CD4-positive, alpha-beta T cell (primary cell): ENCODE measurements around the gene IQGAP1. TPM values are rescaled to one million over a fixed set of nuclear protein-coding genes. Genes with fewer than 3 reads are reported as not detected.
A peak's percentile ranks its signal among the peaks of the same experiment; 100 is the strongest.

Experiments
- ATAC-seq: fragments of 200-7000 bp; cut with Tn5 transposase; one replicate; pipeline ENCODE4 v1.10.0; 2022; ENCODE audit warnings: mild to moderate bottlenecking; ENCODE audit not compliant: poor library complexity
- CTCF ChIA-PET: fragments of 350-600 bp; sonication (Branson Sonifier 250); formaldehyde crosslinking; loops from one replicate; lab custom pipeline; 2021; ENCODE audit warnings: antibody characterized with exemption, inconsistent platforms; lab: Charles Lee
- POLR2A ChIA-PET: fragments of 350-600 bp; sonication (Branson Sonifier 250); formaldehyde crosslinking; loops from one replicate; lab custom pipeline; 2021; ENCODE audit warnings: antibody characterized with exemption, inconsistent platforms; lab: Charles Lee
- DNase-seq, 14 experiments: peaks; one replicate each; pipeline ENCODE4 v3.0.0-alpha.2; 2013 to 2020; ENCODE audit warnings: mixed read lengths in 2 of 14
- H3K27ac ChIP-seq, 2 donors: one replicate each; pipeline versions ENCODE4 v1.5.1 to v1.7.0; 2013; ENCODE audit warnings: low read length in 2 of 2, low read depth in 1 of 2, mild to moderate bottlenecking in 1 of 2
- H3K27me3 ChIP-seq, 2 experiments: 1 replicate in 1 of 2; 2 replicates in 1 of 2; pipeline versions ENCODE4 v1.6.1 to v1.7.0; 2013; ENCODE audit warnings: low read length in 2 of 2, control low read depth in 1 of 2, mild to moderate bottlenecking in 1 of 2, moderate library complexity in 1 of 2; ENCODE audit not compliant: insufficient read depth in 2 of 2, control insufficient read depth in 1 of 2
- H3K36me3 ChIP-seq: one replicate; pipeline ENCODE4 v1.6.1; 2013; ENCODE audit warnings: low read length, control low read depth; ENCODE audit not compliant: insufficient read depth
- H3K4me1 ChIP-seq: one replicate; pipeline ENCODE4 v1.6.1; 2013; ENCODE audit warnings: low read length, control low read depth; ENCODE audit not compliant: insufficient read depth
- H3K4me3 ChIP-seq: one replicate; pipeline ENCODE4 v1.5.1; 2013; ENCODE audit warnings: mild to moderate bottlenecking, low read length, moderate library complexity
- H3K9me3 ChIP-seq, 2 experiments: 1 replicate in 1 of 2; 2 replicates in 1 of 2; pipeline versions ENCODE4 v1.6.1 to v1.7.0; 2013; ENCODE audit warnings: low read length in 2 of 2, mild to moderate bottlenecking in 2 of 2, control low read depth in 1 of 2, moderate library complexity in 1 of 2; ENCODE audit not compliant: control insufficient read depth in 1 of 2, insufficient read depth in 1 of 2
- H3K27ac Mint-ChIP-seq: one replicate; pipeline ENCODE4 v1.8.0; 2020; ENCODE audit warnings: mixed read lengths
- H3K27me3 Mint-ChIP-seq: one replicate; pipeline ENCODE4 v1.8.0; 2021; ENCODE audit warnings: mixed read lengths
- H3K36me3 Mint-ChIP-seq: one replicate; pipeline ENCODE4 v1.8.0; 2021; ENCODE audit warnings: low read depth, mixed read lengths
- H3K4me1 Mint-ChIP-seq: one replicate; pipeline ENCODE4 v1.8.0; 2021; ENCODE audit warnings: low read depth, mixed read lengths
- H3K4me3 Mint-ChIP-seq: one replicate; pipeline ENCODE4 v1.8.0; 2020; ENCODE audit warnings: mild to moderate bottlenecking, mixed read lengths
- H3K9me3 Mint-ChIP-seq: one replicate; pipeline ENCODE4 v1.8.0; 2020; ENCODE audit warnings: mixed read lengths
- intact Hi-C, 2 experiments: fragments of 100-400 bp; cut with DNase I in 1 of 2; cut with micrococcal nuclease in 1 of 2; formaldehyde crosslinking; loops; one replicate each; pipeline versions ENCODE4 v1.15.1 to v1.9.0; 2023 to 2025; cut with DNase I, micrococcal nuclease
- total RNA-seq, 174 experiments: library from RNA in 2 of 174; stranded (reverse) in 2 of 174; gene quantifications; one replicate each; pipeline ENCODE4 v1.2.3 and lab custom pipeline; 2021 to 2026
- TF ChIP-seq, protein P1 (sequence below): fragments of 200-600 bp; IDR thresholded peaks from one replicate; pipeline ENCODE4 v1.8.0; 2022; ENCODE audit warnings: antibody characterized with exemption, mild to moderate bottlenecking

The IQGAP1 gene
- total RNA-seq, 2 experiments from 2014 or later: 76.8 to 78.7 TPM

DNA sequence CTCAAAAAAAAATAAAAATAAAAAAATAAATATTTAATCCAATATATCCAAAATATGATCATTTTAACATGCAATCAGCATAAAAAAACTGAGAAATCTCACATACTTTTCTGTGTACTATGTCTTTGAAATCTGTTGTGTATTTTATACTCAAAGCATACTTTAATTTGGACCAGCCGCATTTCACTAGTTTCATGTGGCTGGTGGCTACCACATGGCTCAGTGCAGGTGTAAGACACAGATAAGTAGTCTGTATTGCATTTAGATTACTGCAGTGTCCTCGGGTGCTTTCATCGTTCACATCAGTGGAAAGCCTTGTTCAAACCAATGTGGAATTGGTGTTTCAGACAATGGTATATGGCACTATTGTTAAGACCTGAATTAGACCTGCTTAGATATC, 152.7 kb downstream of the IQGAP1 start:
- H3K27ac ChIP-seq: peak overlapping the region in 1 of 2 donors; percentile 83
- POLR2A ChIA-PET: interaction anchor here (0.8 to 3.0 kb wide), 9 partner anchors 10 to 80 kb away, joined by 3 to 67 read pairs (median 10); partner anchors contain the start of gene CRTC3
- DNase-seq (no peak), ATAC-seq (no peak)
- H3K4me3 Mint-ChIP-seq: peak overlapping the region; percentile 65
- no peaks in the 10 kb centered on the region for H3K9me3 ChIP-seq
- peak overlapping the region; percentile 54 for H3K4me3 ChIP-seq
- H3K4me1 Mint-ChIP-seq: peaks cover 77% of the 10 kb centered on the region
- H3K9me3 Mint-ChIP-seq: no peaks in the 10 kb centered on the region
- H3K36me3 Mint-ChIP-seq: peaks cover 57% of the 10 kb centered on the region
- H3K4me1 ChIP-seq: peaks cover 30% of the 10 kb centered on the region
- H3K27ac Mint-ChIP-seq: peak overlapping the region; percentile 97
- intact Hi-C loops: no loop called here
- CTCF ChIA-PET: interaction anchor here (1.8 to 2.6 kb wide), 2 partner anchors 10 to 79 kb away, joined by 6 to 14 read pairs; partner anchors contain the start of gene CRTC3
- peaks cover 11% of the 10 kb centered on the region for H3K36me3 ChIP-seq
- TF ChIP-seq, protein P1, sequence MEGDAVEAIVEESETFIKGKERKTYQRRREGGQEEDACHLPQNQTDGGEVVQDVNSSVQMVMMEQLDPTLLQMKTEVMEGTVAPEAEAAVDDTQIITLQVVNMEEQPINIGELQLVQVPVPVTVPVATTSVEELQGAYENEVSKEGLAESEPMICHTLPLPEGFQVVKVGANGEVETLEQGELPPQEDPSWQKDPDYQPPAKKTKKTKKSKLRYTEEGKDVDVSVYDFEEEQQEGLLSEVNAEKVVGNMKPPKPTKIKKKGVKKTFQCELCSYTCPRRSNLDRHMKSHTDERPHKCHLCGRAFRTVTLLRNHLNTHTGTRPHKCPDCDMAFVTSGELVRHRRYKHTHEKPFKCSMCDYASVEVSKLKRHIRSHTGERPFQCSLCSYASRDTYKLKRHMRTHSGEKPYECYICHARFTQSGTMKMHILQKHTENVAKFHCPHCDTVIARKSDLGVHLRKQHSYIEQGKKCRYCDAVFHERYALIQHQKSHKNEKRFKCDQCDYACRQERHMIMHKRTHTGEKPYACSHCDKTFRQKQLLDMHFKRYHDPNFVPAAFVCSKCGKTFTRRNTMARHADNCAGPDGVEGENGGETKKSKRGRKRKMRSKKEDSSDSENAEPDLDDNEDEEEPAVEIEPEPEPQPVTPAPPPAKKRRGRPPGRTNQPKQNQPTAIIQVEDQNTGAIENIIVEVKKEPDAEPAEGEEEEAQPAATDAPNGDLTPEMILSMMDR: no peak
- H3K27me3 ChIP-seq: no peaks in the 10 kb centered on the region
- no peaks in the 10 kb centered on the region for H3K27me3 Mint-ChIP-seq

- peaks cover 28% of the 10 kb centered on the region for H3K4me1 ChIP-seq
- no peak overlapping the region for H3K27ac ChIP-seq
- Mint-ChIP-seq H3K27ac (peak overlapping the region; percentile 71), H3K27me3 (no peaks in the 10 kb centered on the region), H3K9me3 (no peaks in the 10 kb centered on the region), H3K36me3 (peaks cover 73% of the 10 kb centered on the region), H3K4me3 (peak overlapping the region; percentile 5), H3K4me1 (peaks cover 73% of the 10 kb centered on the region)
- peaks cover 11% of the 10 kb centered on the region for H3K36me3 ChIP-seq
- H3K4me3 ChIP-seq: no peak overlapping the region
- peak; percentile 18 for ATAC-seq
- DNase-seq: peak in 2 of 14 experiments; percentile 9 to 22
- intact Hi-C loops: no loop called here
- TF ChIP-seq, protein P1: no peak
- POLR2A ChIA-PET: no interaction called here
- no peaks in the 10 kb centered on the region for H3K27me3 ChIP-seq
- CTCF ChIA-PET: interaction anchor here (0.7 kb wide), 1 partner anchor 769 kb away, joined by 3 read pairs; no protein-coding TSS in a partner anchor
- no peaks in the 10 kb centered on the region for H3K9me3 ChIP-seq
These were observed 157.1 kb downstream of the IQGAP1 start for GRCh38 chr15:90545095-90545494.

DNA sequence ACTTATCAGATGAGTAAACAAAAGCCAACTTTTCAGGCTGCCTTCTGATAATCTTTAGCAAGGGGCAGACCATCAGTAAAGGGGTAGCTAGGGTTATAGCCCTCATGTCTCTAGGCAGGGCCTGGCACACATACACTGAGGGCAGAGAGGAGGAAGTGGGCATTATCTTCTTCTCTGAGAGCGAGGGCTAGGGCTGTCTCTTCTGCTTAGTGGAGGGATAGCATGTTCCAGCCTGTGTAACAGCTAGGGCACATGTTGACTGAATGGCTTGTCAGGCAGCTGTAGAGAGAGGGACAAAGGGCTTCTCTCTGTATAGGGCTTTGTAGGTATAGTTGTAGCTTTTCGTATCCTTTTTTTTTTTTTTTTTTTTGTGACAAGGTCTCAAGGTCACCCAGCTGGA, 159.5 kb downstream of the IQGAP1 start:
- Mint-ChIP-seq H3K27ac (peak overlapping the region; percentile 83), H3K4me1 (peaks cover 78% of the 10 kb centered on the region), H3K4me3 (no peak overlapping the region), H3K27me3 (no peaks in the 10 kb centered on the region), H3K9me3 (no peaks in the 10 kb centered on the region), H3K36me3 (peaks cover 81% of the 10 kb centered on the region)
- no peaks in the 10 kb centered on the region for H3K9me3 ChIP-seq
- TF ChIP-seq, protein P1: no peak
- no peak overlapping the region for H3K27ac ChIP-seq
- peak; percentile 59 for ATAC-seq
- POLR2A ChIA-PET: interaction anchor here (1.2 to 1.3 kb wide), 3 partner anchors 14 to 47 kb away, joined by 3 to 5 read pairs (median 4); no protein-coding TSS in a partner anchor
- no peak for DNase-seq
- intact Hi-C loops: no loop called here
- peaks cover 24% of the 10 kb centered on the region for H3K36me3 ChIP-seq
- CTCF ChIA-PET: interaction anchor here (0.7 to 1.3 kb wide), 2 partner anchors 53 to 65 kb away, joined by 4 read pairs; no protein-coding TSS in a partner anchor
- H3K27me3 ChIP-seq: no peaks in the 10 kb centered on the region
- H3K4me3 ChIP-seq: no peak overlapping the region
- peaks cover 18% of the 10 kb centered on the region for H3K4me1 ChIP-seq
